Measurements from ENCODE around the gene FAM187B.
"Not testable (repeated sequence)": the region's sequence is repeated elsewhere in the genome, so short reads cannot be mapped to it uniquely, and the experiment has no call there.

The FAM187B gene

GRCh38 chr19:35232912-35233311, 4.4 kb upstream of the FAM187B start:
- Mint-ChIP-seq H3K27ac (no peak overlapping the region), H3K4me1 (peaks cover 5% of the 10 kb centered on the region), H3K4me3 (no peak overlapping the region), H3K27me3 (peaks cover 38% of the 10 kb centered on the region), H3K36me3 (peaks cover 2% of the 10 kb centered on the region), H3K9me3 (peaks cover 6% of the 10 kb centered on the region)
- DNase-seq = no peak
- CTCF ChIA-PET = no interaction called here

- Mint-ChIP-seq H3K36me3 (peaks cover 2% of the 10 kb centered on the region), H3K4me1 (peaks cover 5% of the 10 kb centered on the region), H3K27me3 (peaks cover 38% of the 10 kb centered on the region), H3K9me3 (peaks cover 6% of the 10 kb centered on the region), H3K27ac (no peak overlapping the region), H3K4me3 (no peak overlapping the region)
- no peak for DNase-seq
- CTCF ChIA-PET = no interaction called here
These were observed 3.6 kb upstream of the FAM187B start for GRCh38 chr19:35231956-35232645.

- H3K4me1 Mint-ChIP-seq = peaks cover 13% of the 10 kb centered on the region
- H3K4me3 Mint-ChIP-seq = no peak overlapping the region
- peaks cover under 1% of the 10 kb centered on the region for H3K36me3 Mint-ChIP-seq
- CTCF ChIA-PET = no interaction called here
- H3K27ac Mint-ChIP-seq = no peak overlapping the region
- peak; percentile 3 for DNase-seq
- peaks cover 3% of the 10 kb centered on the region for H3K9me3 Mint-ChIP-seq
- H3K27me3 Mint-ChIP-seq = peaks cover 36% of the 10 kb centered on the region
These were observed 1.1 kb upstream of the FAM187B start for GRCh38 chr19:35229601-35230000.

- no peak overlapping the region for H3K4me3 Mint-ChIP-seq
- peaks cover 3% of the 10 kb centered on the region for H3K36me3 Mint-ChIP-seq
- no peak overlapping the region for H3K27ac Mint-ChIP-seq
- H3K9me3 Mint-ChIP-seq = peaks cover 5% of the 10 kb centered on the region
- H3K4me1 Mint-ChIP-seq = peaks cover 26% of the 10 kb centered on the region
- peaks cover 25% of the 10 kb centered on the region for H3K27me3 Mint-ChIP-seq
- DNase-seq = no peak
- CTCF ChIA-PET = interaction anchor here (1.4 kb wide), 1 partner anchor 85 kb away, joined by 5 read pairs; no protein-coding TSS in a partner anchor
These were observed 1.8 kb downstream of the FAM187B start for GRCh38 chr19:35226748-35227147.

- H3K27ac Mint-ChIP-seq = no peak overlapping the region
- H3K4me3 Mint-ChIP-seq = no peak overlapping the region
- DNase-seq = no peak
- peaks cover 5% of the 10 kb centered on the region for H3K9me3 Mint-ChIP-seq
- H3K27me3 Mint-ChIP-seq = peaks cover 21% of the 10 kb centered on the region
- H3K4me1 Mint-ChIP-seq = peaks cover 27% of the 10 kb centered on the region
- peaks cover 3% of the 10 kb centered on the region for H3K36me3 Mint-ChIP-seq
- CTCF ChIA-PET = interaction anchor here (1.1 to 1.4 kb wide), 3 partner anchors 9 to 84 kb away, joined by 4 to 5 read pairs (median 4); no protein-coding TSS in a partner anchor
These were observed 2.6 kb downstream of the FAM187B start for GRCh38 chr19:35225951-35226350.

GRCh38 chr19:35224681-35225571, 3.6 kb downstream of the FAM187B start:
- peaks cover 16% of the 10 kb centered on the region for H3K27me3 Mint-ChIP-seq
- CTCF ChIA-PET = interaction anchor here (0.9 to 1.2 kb wide), 3 partner anchors 8 to 169 kb away, joined by 3 to 4 read pairs (median 4); no protein-coding TSS in a partner anchor
- DNase-seq = peak; percentile 41
- peaks cover 36% of the 10 kb centered on the region for H3K4me1 Mint-ChIP-seq
- H3K9me3 Mint-ChIP-seq = peaks cover 9% of the 10 kb centered on the region
- H3K36me3 Mint-ChIP-seq = peaks cover 3% of the 10 kb centered on the region
- no peak overlapping the region for H3K27ac Mint-ChIP-seq
- no peak overlapping the region for H3K4me3 Mint-ChIP-seq

- Mint-ChIP-seq H3K27me3 (peaks cover 9% of the 10 kb centered on the region), H3K27ac (no peak overlapping the region), H3K4me1 (peaks cover 38% of the 10 kb centered on the region), H3K9me3 (peaks cover 15% of the 10 kb centered on the region), H3K36me3 (peaks cover 3% of the 10 kb centered on the region), H3K4me3 (no peak overlapping the region)
- DNase-seq = no peak
- CTCF ChIA-PET = interaction anchor here (0.6 kb wide), 1 partner anchor 15 kb away, joined by 3 read pairs; no protein-coding TSS in a partner anchor
These were observed 4.6 kb downstream of the FAM187B start for GRCh38 chr19:35223862-35224505.

- CTCF ChIA-PET = interaction anchor here (0.6 kb wide), 1 partner anchor 15 kb away, joined by 3 read pairs; no protein-coding TSS in a partner anchor
- peaks cover 7% of the 10 kb centered on the region for H3K36me3 Mint-ChIP-seq
- DNase-seq = no peak
- peak overlapping the region; percentile 28 for H3K27ac Mint-ChIP-seq
- H3K4me1 Mint-ChIP-seq = peaks cover 38% of the 10 kb centered on the region
- H3K27me3 Mint-ChIP-seq = peaks cover 9% of the 10 kb centered on the region
- H3K9me3 Mint-ChIP-seq = peaks cover 19% of the 10 kb centered on the region
- H3K4me3 Mint-ChIP-seq = no peak overlapping the region
These were observed 5.3 kb downstream of the FAM187B start for GRCh38 chr19:35223084-35223790.

GRCh38 chr19:35222373-35223015, 6.0 kb downstream of the FAM187B start:
- DNase-seq = no peak
- Mint-ChIP-seq H3K36me3 (peaks cover 9% of the 10 kb centered on the region), H3K4me1 (peaks cover 41% of the 10 kb centered on the region), H3K4me3 (no peak overlapping the region), H3K27ac (peak overlapping the region; percentile 28), H3K27me3 (peaks cover 9% of the 10 kb centered on the region), H3K9me3 (peaks cover 22% of the 10 kb centered on the region)
- CTCF ChIA-PET = no interaction called here

DNA sequence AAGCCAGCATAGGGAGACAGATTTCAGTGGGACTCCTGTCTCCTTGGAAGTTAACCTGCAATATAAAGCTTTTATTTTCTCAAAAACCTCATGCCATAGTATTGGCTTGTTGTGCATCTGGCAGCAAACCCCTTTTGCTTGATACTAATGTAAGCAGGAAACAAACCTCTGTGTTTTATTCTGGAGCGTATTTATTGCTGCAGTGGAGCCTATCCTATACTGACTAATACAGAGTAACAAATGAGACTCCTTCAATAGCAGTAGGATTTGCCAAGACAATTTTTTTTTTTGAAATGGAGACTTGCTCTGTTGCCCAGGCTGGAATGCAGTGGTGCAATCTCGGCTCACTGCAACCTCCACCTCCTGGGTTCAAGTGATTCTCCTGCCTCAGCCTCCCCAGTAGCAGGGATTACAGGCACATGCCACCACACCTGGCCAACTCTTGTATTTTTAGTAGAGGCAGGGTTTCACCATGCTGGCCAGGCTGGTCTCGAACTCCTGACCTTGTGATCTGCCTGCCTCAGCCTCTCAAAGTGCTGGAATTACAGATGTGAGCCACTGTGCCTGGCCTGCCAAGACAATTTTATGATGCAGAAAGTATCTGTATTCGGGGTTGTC, 7.5 kb downstream of the FAM187B start:
- CTCF ChIA-PET = not testable (repeated sequence)
- H3K4me1 Mint-ChIP-seq = peaks cover 54% of the 10 kb centered on the region

DNA sequence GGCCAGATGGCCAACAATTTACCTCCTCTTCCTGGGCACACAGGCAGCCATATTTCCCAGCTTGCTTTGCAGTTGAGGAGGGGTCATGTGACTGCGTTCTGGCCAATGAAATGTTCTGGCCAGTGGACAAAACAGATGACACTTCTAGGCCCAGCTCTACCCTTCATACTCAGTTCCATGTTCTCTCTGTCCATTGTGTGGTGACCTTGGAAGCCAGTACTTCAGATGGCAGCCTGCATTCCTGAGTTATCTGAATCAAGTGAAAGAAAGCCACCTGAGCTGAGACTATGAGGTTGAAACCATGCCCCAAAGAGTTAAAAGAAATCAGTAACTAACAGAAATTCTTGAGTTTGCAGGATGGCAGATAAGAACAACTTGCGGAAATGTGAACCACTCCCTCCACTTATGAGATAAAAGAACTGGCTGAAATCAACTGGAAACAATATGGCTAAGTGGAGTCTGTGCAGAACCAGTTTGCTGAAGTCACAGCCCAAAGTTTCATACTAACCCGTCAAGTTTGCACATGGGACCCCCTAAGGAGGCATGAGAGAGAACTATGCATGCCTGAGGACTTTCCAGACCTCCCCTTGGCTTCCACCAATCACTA, 8.1 kb downstream of the FAM187B start:
- H3K27me3 Mint-ChIP-seq = peaks cover 5% of the 10 kb centered on the region
- DNase-seq = no peak
- H3K9me3 Mint-ChIP-seq = peaks cover 30% of the 10 kb centered on the region
- CTCF ChIA-PET = no interaction called here
- no peak overlapping the region for H3K4me3 Mint-ChIP-seq
- peaks cover 16% of the 10 kb centered on the region for H3K36me3 Mint-ChIP-seq
- peaks cover 54% of the 10 kb centered on the region for H3K4me1 Mint-ChIP-seq
- peak overlapping the region; percentile 66 for H3K27ac Mint-ChIP-seq

More for the DNA sequence above, 7.5 kb downstream of the FAM187B start:
- not testable (repeated sequence) for H3K27me3 Mint-ChIP-seq, DNase-seq, H3K4me3 Mint-ChIP-seq
- Mint-ChIP-seq H3K36me3 (peaks cover 16% of the 10 kb centered on the region), H3K9me3 (peaks cover 30% of the 10 kb centered on the region), H3K27ac (peak overlapping the region; percentile 66)

- Mint-ChIP-seq H3K27me3 (peaks cover 5% of the 10 kb centered on the region), H3K4me3 (no peak overlapping the region), H3K36me3 (peaks cover 16% of the 10 kb centered on the region), H3K9me3 (peaks cover 30% of the 10 kb centered on the region), H3K27ac (no peak overlapping the region), H3K4me1 (peaks cover 60% of the 10 kb centered on the region)
- DNase-seq = no peak
- CTCF ChIA-PET = interaction anchor here (1.0 to 6.8 kb wide), 2 partner anchors 65 to 77 kb away, joined by 3 to 44 read pairs; partner anchors contain the start of genes FXYD5 and FXYD7
These were observed 9.5 kb downstream of the FAM187B start for GRCh38 chr19:35219008-35219407.
